ENCODE measurements around the gene AFMID. TPM values are rescaled to one million over a fixed set of nuclear protein-coding genes. Genes with fewer than 3 reads are reported as not detected.

AFMID gene
- total and polyA plus RNA-seq, 2 donors from 2014 or later: 63.9 to 118 TPM

GRCh38 chr17:78256707-78257591 is 69.8 kb downstream of the AFMID start:
- peak in 2 of 5 donors; percentile 65 to 74 for DNase-seq
- intact Hi-C loops (cut with DNase I): no loop called here
- no peak overlapping the region for H3K9ac ChIP-seq (ENCODE audit: low read length in 3 of 3)
- no peaks in the 10 kb centered on the region for H3K36me3 ChIP-seq (ENCODE audit: control insufficient read depth in 2 of 3, insufficient read depth in 3 of 3, low read length in 3 of 3)
- no peaks in the 10 kb centered on the region for H3K27me3 ChIP-seq (ENCODE audit: control insufficient read depth, insufficient read depth, low read length)
- no peak overlapping the region for H3K27ac ChIP-seq (ENCODE audit: low read depth in 2 of 2, low read length in 2 of 2)
- FAIRE-seq: no peak
- H3K9me3 ChIP-seq (ENCODE audit: control insufficient read depth in 2 of 3, insufficient read depth in 1 of 3, low read length in 3 of 3): no peaks in the 10 kb centered on the region
- no peak overlapping the region for H3K4me3 ChIP-seq (ENCODE audit: low read length in 3 of 3)
- TF ChIP-seq CTCF (IDR thresholded peaks at IDR 0.05; ENCODE audit: borderline replicate concordance, extremely low read depth, insufficient read depth): no peak
- H3K4me1 ChIP-seq (ENCODE audit: control insufficient read depth in 2 of 3, insufficient read depth in 2 of 3, low read depth in 1 of 3, low read length in 3 of 3): peaks cover 0 to 4% (median 0%) of the 10 kb centered on the region in 3 donors

Other genes with a start within 250 kb of the AFMID start
- gene TNRC6C, start 228.7 kb upstream of the AFMID start, total RNA-seq: 29.4 TPM
- gene TNRC6C, start 228.7 kb upstream of the AFMID start, polyA plus RNA-seq (ENCODE audit: insufficient read depth, low read depth, low replicate concordance): 1.9 TPM
- gene TMC6, start 58.6 kb upstream of the AFMID start, total RNA-seq: 115 TPM
- 15.0 TPM for gene TMC6, start 58.6 kb upstream of the AFMID start, polyA plus RNA-seq (ENCODE audit: insufficient read depth, low read depth, low replicate concordance)
- gene TMC8, start 56.6 kb upstream of the AFMID start, total RNA-seq: 35.9 TPM
- gene TMC8, start 56.6 kb upstream of the AFMID start, polyA plus RNA-seq (ENCODE audit: insufficient read depth, low read depth, low replicate concordance): 1.0 TPM
- gene C17orf99, start 41.0 kb upstream of the AFMID start, total RNA-seq: not detected
- not detected for gene C17orf99, start 41.0 kb upstream of the AFMID start, polyA plus RNA-seq (ENCODE audit: insufficient read depth, low read depth, low replicate concordance)
- gene SYNGR2, start 18.8 kb upstream of the AFMID start, total RNA-seq: 165 TPM
- 149 TPM for gene SYNGR2, start 18.8 kb upstream of the AFMID start, polyA plus RNA-seq (ENCODE audit: insufficient read depth, low read depth, low replicate concordance)
- 12.7 TPM for gene TK1, start 310 bp upstream of the AFMID start, total RNA-seq
- gene TK1, start 310 bp upstream of the AFMID start, polyA plus RNA-seq (ENCODE audit: insufficient read depth, low read depth, low replicate concordance): 9.3 TPM
- 1.7 TPM for gene BIRC5, start 26.9 kb downstream of the AFMID start, total RNA-seq
- 0.26 TPM for gene BIRC5, start 26.9 kb downstream of the AFMID start, polyA plus RNA-seq (ENCODE audit: insufficient read depth, low read depth, low replicate concordance)
- not detected for gene TMEM235, start 44.3 kb downstream of the AFMID start, total RNA-seq
- not detected for gene TMEM235, start 44.3 kb downstream of the AFMID start, polyA plus RNA-seq (ENCODE audit: insufficient read depth, low read depth, low replicate concordance)
- gene SOCS3, start 172.7 kb downstream of the AFMID start, total RNA-seq: 110 TPM
- gene SOCS3, start 172.7 kb downstream of the AFMID start, polyA plus RNA-seq (ENCODE audit: insufficient read depth, low read depth, low replicate concordance): 31.2 TPM
- 65.4 TPM for gene PGS1, start 191.3 kb downstream of the AFMID start, total RNA-seq
- 15.6 TPM for gene PGS1, start 191.3 kb downstream of the AFMID start, polyA plus RNA-seq (ENCODE audit: insufficient read depth, low read depth, low replicate concordance)